ENCODE measurements around the gene SPOCD1.

Gene SPOCD1

GRCh38 chr1:31753707-31754349 lies 62.0 kb downstream of the SPOCD1 start:
- DNase-seq, result peak; percentile 87

GRCh38 chr1:31752952-31753475 lies 62.8 kb downstream of the SPOCD1 start:
- no peak for DNase-seq

- no peak for DNase-seq
Measured at GRCh38 chr1:31752258-31752657, 63.6 kb downstream of the SPOCD1 start.

- no peak for DNase-seq
Measured at GRCh38 chr1:31751822-31752241, 64.0 kb downstream of the SPOCD1 start.

GRCh38 chr1:31750858-31751510 lies 64.8 kb downstream of the SPOCD1 start:
- DNase-seq, result no peak

GRCh38 chr1:31749785-31750735 lies 65.8 kb downstream of the SPOCD1 start:
- DNase-seq, result no peak

GRCh38 chr1:31748365-31748764 lies 67.5 kb downstream of the SPOCD1 start:
- DNase-seq, result no peak

GRCh38 chr1:31747304-31747703 lies 68.5 kb downstream of the SPOCD1 start:
- DNase-seq, result no peak

GRCh38 chr1:31746687-31747086 lies 69.1 kb downstream of the SPOCD1 start:
- no peak for DNase-seq

GRCh38 chr1:31745946-31746670 lies 69.7 kb downstream of the SPOCD1 start:
- DNase-seq, result no peak

- no peak for DNase-seq
Measured at GRCh38 chr1:31745096-31745945, 70.5 kb downstream of the SPOCD1 start.

- no peak for DNase-seq
Measured at GRCh38 chr1:31744165-31744888, 71.5 kb downstream of the SPOCD1 start.

GRCh38 chr1:31742462-31743212 lies 73.2 kb downstream of the SPOCD1 start:
- no peak for DNase-seq

Data from NCI-H2081 treated with DMSO at 0.1 percent for 48 hours (cell line).